KG1 (cell line): ENCODE results near the gene TAF10.

Source experiments
- DNase-seq: peaks from one replicate; lab custom pipeline; 2025; lab: John Stamatoyannopoulos, UW

Gene TAF10

DNA sequence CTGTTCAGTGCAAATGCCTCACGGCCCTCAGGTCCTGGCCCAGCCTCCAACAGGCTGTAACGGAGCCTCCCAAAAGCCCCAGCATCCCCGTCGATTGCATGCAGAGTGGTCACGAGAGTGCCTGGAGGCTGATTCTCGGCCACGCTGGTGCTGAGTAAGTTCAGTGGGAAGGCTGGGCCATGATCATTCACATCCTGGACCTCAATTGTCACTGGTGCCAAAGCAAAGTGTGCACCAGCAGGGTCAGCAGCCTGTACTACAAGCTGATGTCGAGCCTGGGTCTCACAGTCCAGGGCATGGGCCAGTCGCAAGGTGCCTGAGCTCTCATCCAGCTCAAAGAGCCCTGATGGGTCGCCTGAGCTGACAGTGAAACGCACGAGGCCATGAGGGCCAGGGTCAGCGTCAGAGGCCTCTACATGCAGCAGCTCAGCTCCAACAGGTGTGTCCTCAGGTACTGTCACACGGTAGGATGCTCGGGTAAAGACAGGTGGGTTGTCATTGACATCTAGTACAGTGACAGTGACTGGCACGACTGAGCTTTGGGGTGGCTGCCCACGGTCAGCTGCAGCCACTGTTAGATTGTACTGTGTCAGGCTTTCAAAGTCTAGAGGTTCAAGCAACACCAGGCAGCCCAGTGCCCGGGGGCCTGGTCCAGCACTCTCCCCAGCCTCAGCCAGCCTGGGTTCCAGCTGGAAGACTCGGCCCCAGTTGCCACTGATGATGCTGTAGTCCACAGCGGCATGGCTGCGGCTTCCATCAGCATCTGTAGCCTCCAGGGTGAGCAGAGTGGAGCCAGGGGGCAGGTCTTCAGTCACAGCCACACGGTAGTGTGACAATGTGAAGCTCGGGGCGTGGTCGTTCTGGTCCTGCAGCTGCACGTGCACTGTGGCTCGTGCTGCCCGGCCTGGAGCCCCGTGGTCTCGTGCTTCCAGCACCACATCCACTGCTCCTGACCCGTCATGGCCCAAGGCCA, 11.7 kb upstream of the TAF10 start:
- no peak for DNase-seq

DNA sequence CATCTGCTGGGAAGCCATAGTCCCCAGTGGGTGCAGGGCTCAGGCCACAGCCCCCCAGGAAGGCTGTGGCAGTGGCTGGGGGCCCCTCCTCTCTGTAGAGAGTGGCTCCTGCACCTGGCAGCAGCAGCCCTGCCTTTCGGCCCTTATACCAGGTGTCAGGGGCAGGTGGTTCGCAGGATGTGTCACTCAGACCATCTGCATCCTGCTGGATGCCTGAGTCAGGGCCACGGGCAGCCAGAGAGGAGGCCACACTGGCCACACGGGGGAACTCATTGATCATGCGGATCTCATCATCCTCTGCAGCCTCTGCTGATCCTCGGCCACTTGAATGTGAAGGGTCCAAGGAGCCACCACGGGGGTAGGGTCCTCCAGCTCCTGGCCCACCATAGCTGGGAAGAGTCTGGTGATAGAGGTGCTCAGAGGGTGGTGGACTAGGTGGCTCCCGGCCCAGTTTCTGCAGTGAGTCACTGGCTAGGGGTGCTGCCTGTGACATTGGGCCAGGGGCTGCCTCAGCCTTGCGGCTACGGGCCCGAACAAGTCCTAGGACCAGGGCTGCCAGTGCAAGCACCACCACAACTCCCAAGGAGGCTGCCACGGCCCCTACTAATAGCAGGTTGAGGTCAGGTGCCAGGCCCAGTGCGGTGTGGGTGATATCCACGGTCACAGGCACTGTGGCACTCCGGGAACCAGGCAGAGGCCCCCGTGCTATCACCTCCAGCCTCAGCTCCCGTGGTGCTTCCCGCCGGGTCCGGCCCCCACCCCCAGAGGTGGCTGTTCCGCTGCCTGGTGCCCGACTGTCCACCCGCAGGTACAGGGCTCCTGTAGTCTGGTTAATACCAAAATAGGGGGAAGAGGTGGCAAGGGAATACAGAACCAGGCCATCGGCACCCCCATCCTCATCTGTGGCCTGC, 10.5 kb upstream of the TAF10 start:
- DNase-seq, result no peak

DNA sequence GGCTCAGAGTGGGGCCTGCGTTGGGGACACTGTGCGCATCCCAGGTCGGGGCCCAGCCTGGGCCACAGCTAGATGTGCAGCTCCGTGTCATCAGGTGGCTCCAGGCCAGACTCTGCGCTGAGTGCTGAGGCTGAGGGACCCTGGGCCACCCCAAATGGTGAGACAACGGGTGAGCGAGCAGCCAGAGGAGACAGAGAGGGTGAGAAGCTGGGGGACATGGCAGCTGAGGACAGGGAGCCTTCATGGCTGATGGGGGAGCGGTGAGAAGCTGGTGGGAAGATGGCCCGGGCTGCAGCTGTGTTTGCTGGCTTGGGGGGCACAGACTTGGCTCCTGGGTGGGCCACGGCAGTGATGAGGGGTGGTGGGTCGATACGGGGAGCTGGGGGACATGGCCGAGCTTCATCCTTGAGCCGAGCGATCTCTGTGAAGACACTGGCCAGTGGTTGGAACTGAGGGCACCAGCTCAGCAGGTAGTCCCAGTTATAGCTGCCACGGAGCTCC, 9.7 kb upstream of the TAF10 start:
- DNase-seq, result no peak

DNA sequence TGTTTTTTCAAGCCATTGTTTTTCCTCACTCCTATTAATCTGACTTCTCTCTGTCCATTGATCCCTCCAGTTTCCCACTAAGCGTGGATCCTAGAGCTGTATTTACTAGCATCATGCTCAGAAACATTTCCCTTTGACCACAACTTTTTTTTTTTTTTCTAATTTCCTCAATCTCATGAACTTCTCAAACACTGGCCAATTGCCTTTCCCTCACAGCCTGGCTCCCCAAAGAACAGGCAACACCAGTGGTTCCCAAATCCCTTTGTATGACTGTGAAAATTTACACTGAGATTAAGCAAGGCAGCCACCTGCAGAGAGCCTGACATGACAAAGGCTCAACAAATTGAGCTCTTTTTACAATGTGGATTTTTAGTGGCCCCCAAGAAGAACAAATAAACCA, 8.6 kb upstream of the TAF10 start:
- no peak for DNase-seq

DNA sequence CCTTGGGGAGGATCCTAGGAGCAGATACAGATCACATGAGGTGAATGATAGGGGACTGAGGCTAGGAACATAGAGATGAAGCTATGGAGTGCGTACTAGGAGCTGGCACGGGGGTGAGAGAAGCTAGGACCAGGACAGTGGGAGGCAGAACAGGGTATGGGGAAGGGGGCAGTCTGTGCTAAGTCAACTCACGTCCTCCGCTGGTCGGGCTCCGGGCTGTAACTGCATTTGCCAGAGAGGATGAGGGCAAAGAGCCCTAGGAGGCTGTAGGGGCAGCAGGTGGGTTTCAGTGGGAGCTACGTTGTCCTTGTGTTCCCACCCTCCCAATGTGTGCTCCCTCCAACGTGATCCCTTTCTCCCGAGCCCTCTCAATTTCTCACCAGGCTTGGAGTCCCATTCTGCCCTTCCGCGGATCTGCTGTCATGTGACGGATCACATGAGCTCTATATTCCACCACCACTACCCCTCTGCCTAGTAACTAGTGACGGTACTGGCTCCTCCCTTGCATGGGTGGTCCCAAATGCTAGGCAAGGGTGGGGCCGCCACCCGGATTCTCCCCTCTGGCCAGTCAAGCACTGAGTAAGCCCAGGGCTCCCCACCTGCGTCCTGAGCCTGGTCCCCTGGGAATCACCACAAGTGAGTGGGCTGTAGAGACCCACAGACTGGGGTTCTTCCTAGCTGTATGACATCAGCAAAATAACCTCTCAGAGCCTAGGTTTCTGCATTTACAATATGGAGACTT, 7.2 kb upstream of the TAF10 start, which contains the start of gene TPP1:
TPP1 (minus strand) TSS at position 419 of the 742 bp plus-strand sequence; CDS start at position 397, 22 bp downstream.
- peak; percentile 87 for DNase-seq

DNA sequence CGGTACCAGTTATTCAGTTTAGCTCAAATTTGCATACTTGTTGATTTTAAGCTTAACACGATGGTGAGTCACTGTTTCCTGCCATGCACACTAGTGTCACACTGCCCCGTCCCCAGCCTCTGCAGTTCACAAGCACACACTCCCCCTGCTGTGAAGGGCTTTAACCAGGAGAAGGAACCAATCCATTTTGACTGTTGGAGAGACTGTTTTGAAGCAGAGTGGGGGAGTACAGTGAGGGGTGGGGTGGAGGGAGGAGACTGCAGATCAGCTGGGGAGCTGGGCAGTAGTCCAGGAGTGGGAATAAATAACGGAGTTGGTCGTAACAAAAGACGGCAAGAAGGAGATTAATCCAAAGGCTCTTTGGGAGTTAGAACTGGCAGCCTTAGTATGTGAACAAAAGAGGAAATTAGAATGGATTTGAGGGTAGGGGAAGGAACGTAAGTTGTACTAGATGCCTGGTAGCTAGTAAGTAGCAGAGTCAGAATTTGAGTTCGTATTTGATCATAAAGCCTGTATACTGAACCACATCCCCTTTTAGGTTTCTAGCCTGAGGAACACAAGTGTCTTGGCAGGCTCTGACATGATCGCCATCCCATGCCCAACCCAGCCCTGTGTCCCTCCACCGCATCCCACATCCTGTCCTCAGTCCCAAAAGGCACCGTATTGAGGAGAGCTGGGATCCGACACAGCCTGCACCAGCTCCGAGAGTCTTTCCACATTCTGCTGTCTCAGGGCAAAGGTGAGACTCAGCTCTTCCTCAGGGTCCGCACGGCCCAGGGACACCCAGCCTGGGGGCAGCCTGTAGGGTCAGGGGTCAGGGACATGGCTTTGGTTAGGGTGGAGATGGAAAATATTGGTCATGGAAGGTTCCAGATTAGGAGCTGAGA, 6.3 kb upstream of the TAF10 start:
- DNase-seq, result peak; percentile 42

DNA sequence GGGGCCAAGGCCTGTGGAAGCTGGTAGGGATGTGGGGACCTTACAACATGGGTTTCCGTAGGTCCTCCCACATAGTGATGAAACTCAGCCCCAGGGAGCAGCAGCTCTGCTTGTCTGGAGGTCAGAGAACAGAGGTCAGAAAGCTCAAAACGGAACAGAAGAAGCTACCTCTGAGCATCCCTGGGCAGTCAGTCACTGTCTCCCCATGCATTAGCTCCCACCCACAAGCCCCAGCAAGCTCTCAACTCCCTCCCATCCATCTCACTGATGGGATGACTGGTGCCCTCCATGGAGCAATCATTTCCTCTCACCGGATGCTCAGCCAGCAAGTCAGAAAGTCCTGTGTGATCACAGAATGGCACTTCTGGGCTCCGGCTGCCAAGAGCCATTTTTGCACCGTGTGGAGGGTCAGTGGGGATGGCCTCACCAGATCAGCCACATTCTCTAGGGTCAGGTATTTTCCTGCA, 5.3 kb upstream of the TAF10 start:
- no peak for DNase-seq

DNA sequence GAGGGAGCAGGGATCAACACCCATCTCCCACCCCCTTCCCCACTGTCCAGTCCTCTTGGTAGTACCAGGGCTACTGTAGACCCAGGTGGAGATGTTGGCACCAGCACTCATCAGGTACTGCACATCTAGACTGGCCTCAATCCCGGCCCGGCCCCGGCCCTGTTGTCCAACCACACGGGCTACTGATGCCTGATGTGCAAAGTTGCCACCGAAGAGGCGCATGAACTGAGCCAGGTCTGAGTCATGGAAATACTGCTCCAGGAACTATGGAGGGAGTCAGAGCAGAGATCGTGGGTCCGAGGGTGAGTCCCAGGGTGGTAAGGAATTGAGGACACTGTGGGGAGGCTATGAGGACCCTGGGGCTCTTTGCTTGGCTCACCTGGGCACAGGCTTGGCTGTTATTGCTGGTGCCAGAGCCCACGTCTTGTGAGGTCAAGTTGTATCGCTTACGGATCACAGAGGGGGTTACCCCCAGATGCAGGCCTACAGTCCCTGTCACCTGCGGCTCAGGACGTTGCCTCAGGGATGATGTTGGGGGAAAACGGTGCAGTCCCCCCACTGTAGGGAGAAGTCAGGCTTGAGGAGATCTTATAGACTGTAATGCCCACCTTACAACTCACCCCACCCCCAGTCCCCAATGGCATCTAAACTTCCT, 4.7 kb upstream of the TAF10 start:
- DNase-seq, result no peak

DNA sequence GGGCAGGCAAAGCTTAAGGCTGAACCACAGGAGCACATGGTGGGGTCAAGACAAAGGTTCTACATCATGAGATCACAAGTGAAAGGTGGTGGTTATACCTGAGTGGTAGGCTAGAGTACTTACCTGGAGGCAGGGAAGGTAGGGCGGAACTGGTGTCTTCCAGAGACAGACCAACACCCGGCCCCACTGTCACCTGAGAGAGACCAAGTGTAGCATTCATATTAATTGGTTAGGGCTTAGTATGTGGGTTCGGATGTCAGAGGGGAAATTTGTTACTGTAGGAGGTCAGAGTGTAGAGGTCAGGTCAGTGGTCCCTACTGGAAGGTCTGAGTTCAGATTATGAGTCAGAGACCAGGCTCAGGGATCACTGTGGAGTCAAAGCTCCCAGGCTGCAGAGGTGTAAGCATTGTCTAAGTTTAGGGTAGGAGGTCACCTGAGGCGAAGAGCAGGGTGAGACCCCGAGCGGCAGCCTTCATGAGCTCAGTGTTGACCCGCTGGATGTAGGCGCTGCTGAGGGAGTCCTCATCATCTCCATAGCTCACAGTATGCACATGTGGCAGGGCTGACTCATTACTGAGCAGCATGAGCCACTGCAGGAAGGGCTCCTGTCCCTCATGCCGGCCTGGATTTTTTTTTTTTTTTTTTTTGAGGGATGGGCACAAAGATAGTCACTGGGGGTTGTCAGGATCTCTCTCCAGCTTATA, 4.0 kb upstream of the TAF10 start:
- DNase-seq, result no peak

DNA sequence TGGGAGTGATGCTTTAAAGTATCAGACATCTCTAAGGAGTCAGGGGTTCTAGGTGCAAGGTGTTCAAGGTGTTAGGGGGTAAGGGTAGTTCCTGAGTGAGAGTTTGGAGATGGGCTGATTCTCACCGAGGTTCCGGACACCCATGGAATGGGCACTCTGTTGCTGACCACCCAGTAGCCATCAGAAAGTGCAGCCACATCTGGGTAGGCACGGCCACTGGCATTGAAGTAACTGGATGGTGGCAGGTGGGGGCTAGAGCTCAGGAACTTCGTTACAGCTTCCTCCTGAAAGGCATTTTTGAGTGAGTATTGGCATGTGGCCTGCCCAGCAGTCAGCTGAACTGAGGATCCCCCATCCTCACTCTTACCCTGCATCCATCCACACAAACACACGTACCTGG, 3.0 kb upstream of the TAF10 start:
- no peak for DNase-seq

DNA sequence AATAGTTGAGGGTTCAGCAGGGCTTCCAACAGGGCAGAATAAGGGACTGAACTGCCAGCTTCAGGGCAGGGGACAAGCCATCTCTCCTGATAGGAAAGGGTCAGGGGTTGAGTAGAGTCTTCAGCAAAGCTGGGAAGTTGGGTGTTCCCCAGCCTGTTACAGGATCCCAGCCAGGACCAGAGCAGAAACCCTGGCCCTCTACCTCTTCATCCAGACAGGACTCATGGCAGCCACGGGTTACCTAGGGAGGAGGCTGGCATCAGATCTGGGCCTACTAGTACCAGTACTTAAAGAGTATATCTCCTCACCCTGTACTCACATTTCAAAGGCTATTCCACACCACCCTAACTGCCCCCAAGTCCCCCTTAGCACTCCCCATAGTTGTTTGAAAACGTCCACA, 2.4 kb upstream of the TAF10 start:
- DNase-seq, result no peak

DNA sequence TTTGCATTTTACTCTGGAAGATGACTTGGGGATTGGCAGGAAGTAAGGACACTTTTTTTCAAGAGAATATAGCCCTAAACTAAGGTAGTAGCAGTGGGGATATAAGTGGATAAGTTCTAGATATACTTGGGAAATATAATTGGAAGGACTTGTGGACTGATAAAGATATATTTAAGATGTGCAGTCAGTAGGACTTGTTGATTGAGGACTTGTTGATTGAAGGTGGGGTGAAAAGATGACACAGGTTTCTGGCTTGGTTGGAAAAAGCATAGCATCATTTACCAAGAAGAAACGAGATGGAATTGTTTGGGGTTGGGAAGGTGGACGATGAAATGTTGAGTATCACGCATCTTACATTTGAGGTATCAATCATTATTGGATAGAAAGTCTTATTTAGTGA, 1.5 kb upstream of the TAF10 start:
- DNase-seq, result no peak

DNA sequence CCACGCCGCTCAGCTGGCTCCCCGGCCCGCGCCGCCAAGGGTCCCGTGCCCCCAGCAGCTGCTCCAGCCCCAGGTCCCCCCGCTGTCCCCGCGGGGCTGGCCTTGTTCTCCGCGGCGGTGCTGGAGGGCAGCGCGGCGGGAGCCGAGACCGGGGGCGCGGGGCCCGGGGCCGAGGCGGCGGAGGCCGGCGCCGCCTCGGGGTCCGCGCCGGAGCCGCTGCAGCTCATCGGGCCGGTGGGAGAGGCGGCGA, 128 bp downstream of the TAF10 start:
- DNase-seq, result no peak

DNA sequence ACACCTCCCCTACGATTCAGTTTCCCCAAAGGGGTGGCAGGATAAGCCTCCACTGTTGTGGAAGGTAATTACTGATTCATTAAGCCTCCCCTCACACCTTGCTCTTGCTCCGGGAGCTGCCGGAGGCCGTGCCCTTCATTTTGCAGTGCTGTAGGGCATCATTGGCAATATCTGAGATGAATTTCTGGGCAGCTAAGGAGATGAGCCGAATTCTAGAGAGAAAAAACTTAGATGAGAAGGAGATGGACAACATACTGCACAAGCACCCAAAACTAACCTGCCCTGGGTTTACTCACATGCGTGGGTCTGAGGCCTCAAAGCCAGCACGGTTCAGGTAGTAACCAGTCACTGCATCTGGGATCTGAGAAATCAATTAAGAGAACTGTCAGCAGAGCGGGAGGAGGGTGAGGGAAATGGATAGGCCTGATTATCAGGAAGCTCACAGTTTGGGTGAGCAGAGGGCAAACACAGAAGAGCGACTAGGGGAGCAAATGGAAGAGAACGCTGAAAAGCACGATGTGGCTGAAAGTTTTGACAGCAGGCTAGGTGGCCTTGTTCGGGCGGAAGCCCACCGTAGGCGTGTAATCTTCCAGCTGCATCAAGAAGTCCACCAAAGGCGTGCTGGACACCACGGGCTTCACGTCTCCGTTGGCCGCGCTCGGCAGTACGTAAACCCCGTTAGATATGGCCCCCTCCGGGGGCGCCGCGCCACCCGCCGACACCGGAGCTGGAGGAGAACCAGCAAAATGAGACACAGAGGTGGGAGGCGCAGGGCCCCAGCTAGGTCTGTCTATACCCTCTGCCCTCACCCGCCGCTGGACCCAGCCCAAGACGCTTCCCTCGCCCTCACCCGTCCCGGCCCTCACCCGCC, 689 bp downstream of the TAF10 start:
- no peak for DNase-seq

DNA sequence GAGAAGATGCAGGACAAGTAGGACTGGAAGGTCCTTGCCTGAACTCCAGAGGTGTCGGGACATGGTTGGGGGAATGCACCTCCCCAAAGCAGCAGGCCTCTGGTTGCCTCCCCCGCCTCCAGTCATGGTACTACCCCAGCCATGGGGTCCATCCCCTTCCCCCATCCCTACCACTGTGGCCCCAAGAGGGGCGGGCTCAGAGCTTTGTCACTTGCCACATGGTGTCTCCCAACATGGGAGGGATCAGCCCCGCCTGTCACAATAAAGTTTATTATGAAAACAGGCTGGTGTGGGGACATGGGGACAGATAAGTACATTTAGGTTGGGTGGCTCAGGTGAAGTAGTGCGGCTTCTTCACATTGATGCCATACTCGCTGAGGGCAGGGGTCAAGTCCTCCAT, 1.4 kb downstream of the TAF10 start:
- no peak for DNase-seq

DNA sequence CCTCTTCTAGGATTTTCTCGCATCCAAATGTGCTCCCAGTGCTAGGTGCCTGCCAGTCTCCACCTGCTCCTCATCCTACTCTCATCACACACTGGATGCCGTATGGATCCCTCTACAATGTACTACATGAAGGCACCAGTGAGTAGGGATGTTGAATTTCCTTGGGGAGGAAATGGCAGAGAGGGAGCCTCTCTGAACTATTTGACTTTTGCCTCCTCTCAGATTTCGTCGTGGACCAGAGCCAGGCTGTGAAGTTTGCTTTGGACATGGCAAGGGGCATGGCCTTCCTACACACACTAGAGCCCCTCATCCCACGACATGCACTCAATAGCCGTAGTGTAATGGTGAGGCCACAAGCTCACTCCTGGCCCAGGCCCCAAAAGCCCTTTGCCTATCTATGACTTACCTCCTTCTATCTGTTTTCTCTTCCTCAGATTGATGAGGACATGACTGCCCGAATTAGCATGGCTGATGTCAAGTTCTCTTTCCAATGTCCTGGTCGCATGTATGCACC, 2.5 kb downstream of the TAF10 start:
- DNase-seq, result no peak

DNA sequence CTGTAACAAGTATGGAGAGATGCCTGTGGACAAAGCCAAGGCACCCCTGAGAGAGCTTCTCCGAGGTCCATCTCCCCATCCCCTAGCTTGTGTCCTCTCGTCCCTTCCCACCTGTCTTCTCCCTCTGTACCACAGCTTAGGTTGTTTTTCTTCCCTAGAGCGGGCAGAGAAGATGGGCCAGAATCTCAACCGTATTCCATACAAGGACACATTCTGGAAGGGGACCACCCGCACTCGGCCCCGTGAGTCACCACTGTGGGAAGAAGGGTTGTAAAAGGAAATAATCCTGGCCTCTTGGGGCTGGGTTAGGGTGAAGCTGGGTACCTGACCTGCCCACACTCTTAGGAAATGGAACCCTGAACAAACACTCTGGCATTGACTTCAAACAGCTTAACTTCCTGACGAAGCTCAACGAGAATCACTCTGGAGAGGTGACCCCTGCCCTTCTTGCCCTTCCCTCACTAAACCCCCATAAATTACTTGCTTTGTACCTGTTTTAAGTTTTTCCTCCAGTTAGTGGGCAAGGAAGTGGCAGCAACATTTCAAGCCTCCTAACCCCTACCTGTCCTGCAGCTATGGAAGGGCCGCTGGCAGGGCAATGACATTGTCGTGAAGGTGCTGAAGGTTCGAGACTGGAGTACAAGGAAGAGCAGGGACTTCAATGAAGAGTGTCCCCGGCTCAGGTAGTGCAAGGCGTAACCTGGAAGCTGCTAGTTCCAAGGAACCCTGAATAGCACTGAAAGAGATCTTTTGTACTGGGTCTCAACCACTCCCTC, 3.1 kb downstream of the TAF10 start:
- DNase-seq, result no peak

DNA sequence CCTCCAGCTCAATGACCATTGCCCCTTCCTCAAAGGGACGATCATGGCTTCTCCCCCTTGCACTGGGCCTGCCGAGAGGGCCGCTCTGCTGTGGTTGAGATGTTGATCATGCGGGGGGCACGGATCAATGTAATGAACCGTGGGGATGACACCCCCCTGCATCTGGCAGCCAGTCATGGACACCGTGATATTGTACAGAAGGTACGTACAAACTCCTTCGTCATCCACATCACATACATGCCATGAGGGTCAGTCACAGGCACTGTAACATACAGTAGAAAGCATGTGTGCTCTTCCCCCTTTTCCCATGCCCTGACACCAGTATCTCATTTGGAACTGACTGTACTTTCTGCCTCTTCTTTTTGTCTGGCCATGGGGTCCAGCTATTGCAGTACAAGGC, 4.0 kb downstream of the TAF10 start:
- DNase-seq, result no peak
